Activated CD8-positive, alpha-beta memory T cell treated with anti-CD3 and anti-CD28 coated beads for 24 hours (primary cell): ENCODE measurements around the gene RAD9A.
"Not testable (repeated sequence)": the region's sequence is repeated elsewhere in the genome, so short reads cannot be mapped to it uniquely, and the experiment has no call there.

Experiments used
- DNase-seq: peaks from one replicate; pipeline ENCODE4 v3.0.0-alpha.2; 2020

Gene RAD9A

GRCh38 chr11:67410984-67411784 is 19.4 kb downstream of the RAD9A start:
- no peak for DNase-seq

- DNase-seq: no peak
These were observed 20.0 kb downstream of the RAD9A start for GRCh38 chr11:67411785-67412152.

GRCh38 chr11:67412495-67413179 is 20.9 kb downstream of the RAD9A start:
- no peak for DNase-seq

GRCh38 chr11:67413266-67413849 is 21.6 kb downstream of the RAD9A start:
- DNase-seq: no peak

GRCh38 chr11:67415501-67416304 is 23.9 kb downstream of the RAD9A start, which contains the start of gene CARNS1:
TSS of gene CARNS1 (plus strand) at chr11:67415678. CDS start at chr11:67416200, 522 bp downstream.
- DNase-seq: no peak

GRCh38 chr11:67416416-67417335 is 24.9 kb downstream of the RAD9A start:
- DNase-seq: peak; percentile 76

- no peak for DNase-seq
These were observed 25.6 kb downstream of the RAD9A start for GRCh38 chr11:67417425-67417824.

- DNase-seq: peak; percentile 77
These were observed 26.9 kb downstream of the RAD9A start for GRCh38 chr11:67418476-67419281.

GRCh38 chr11:67419325-67420049 is 27.7 kb downstream of the RAD9A start:
- no peak for DNase-seq

GRCh38 chr11:67420147-67420645 is 28.4 kb downstream of the RAD9A start:
- peak; percentile 82 for DNase-seq

- peak; percentile 100 for DNase-seq
These were observed 29.1 kb downstream of the RAD9A start for GRCh38 chr11:67420646-67421429.

- DNase-seq: no peak
These were observed 29.7 kb downstream of the RAD9A start for GRCh38 chr11:67421430-67422031.

GRCh38 chr11:67422891-67423290 is 31.1 kb downstream of the RAD9A start:
- no peak for DNase-seq

GRCh38 chr11:67423466-67423865 is 31.7 kb downstream of the RAD9A start:
- DNase-seq: no peak

- no peak for DNase-seq
These were observed 32.3 kb downstream of the RAD9A start for GRCh38 chr11:67423891-67424613.

GRCh38 chr11:67427364-67427859 is 35.6 kb downstream of the RAD9A start:
- not testable (repeated sequence) for DNase-seq

- peak; percentile 100 for DNase-seq
These were observed 36.5 kb downstream of the RAD9A start, which contains the start of gene RPS6KB2 for GRCh38 chr11:67428052-67429001. TSS of gene RPS6KB2 (plus strand) at chr11:67428494. CDS start at chr11:67428546, 52 bp downstream.
